Neutrophil (primary cell): ENCODE results near the gene IDI2.

Source experiments
- H3K27ac ChIP-seq: fragments of 200-600 bp; sonication (generic); 2 replicates; pipeline ENCODE4 v1.5.1; 2016; ENCODE audit warnings: mild to moderate bottlenecking, moderate library complexity
- H3K27me3 ChIP-seq: fragments of 200-600 bp; sonication (generic); 2 replicates; pipeline ENCODE4 v1.6.0; 2016; ENCODE audit warnings: mild to moderate bottlenecking
- H3K36me3 ChIP-seq: fragments of 200-600 bp; sonication (generic); 2 replicates; pipeline ENCODE4 v1.5.1; 2017
- H3K4me1 ChIP-seq, 2 experiments: fragments of 200-600 bp in 1 of 2; sonication (generic) in 1 of 2; 1 replicate in 1 of 2; 2 replicates in 1 of 2; pipeline versions ENCODE4 v1.5.1 to v1.6.1; 2013 to 2016; ENCODE audit warnings: low read depth in 1 of 2, low read length in 1 of 2, mild to moderate bottlenecking in 1 of 2, moderate library complexity in 1 of 2; ENCODE audit not compliant: control insufficient read depth in 1 of 2, insufficient read depth in 1 of 2
- H3K4me3 ChIP-seq, 2 experiments: fragments of 200-600 bp in 1 of 2; sonication (generic) in 1 of 2; 1 replicate in 1 of 2; 2 replicates in 1 of 2; pipeline ENCODE4 v1.5.1; 2013 to 2016; ENCODE audit warnings: low read depth in 1 of 2, low read length in 1 of 2, mild to moderate bottlenecking in 1 of 2, moderate library complexity in 1 of 2
- H3K9me3 ChIP-seq: fragments of 200-600 bp; sonication (generic); 2 replicates; pipeline ENCODE4 v1.5.1; 2016
- CTCF ChIP-seq: fragments of 200-600 bp; sonication (generic); IDR thresholded peaks from 2 replicates; pipeline ENCODE4 v1.5.1; 2016; ENCODE audit warnings: antibody characterized with exemption

The IDI2 gene

GRCh38 chr10:988667-989545, 36.8 kb downstream of the IDI2 start:
- Histone ChIP-seq H3K27ac (peak overlapping the region; percentile 78), H3K4me1 (peaks cover 18% of the 10 kb centered on the region in 2 experiments), H3K9me3 (no peaks in the 10 kb centered on the region), H3K27me3 (no peaks in the 10 kb centered on the region), H3K36me3 (no peaks in the 10 kb centered on the region), H3K4me3 (peak overlapping the region; percentile 94 to 97)
- TF ChIP-seq CTCF: no peak

GRCh38 chr10:987870-988666, 37.6 kb downstream of the IDI2 start, which contains the start of gene GTPBP4:
TSS of gene GTPBP4 (plus strand) at chr10:988434. CDS start at chr10:988480, 46 bp downstream.
- H3K27ac ChIP-seq: peak within 1 kb of the TSS; percentile 78

GRCh38 chr10:987620-987869, 38.1 kb downstream of the IDI2 start:
- Histone ChIP-seq H3K27ac (peak overlapping the region; percentile 78), H3K4me1 (peaks cover 18% of the 10 kb centered on the region in 2 experiments), H3K36me3 (no peaks in the 10 kb centered on the region), H3K4me3 (peak overlapping the region; percentile 94 to 97), H3K9me3 (no peaks in the 10 kb centered on the region), H3K27me3 (no peaks in the 10 kb centered on the region)
- TF ChIP-seq CTCF: no peak

More at GRCh38 chr10:987870-988666, 37.6 kb downstream of the IDI2 start, which contains the start of gene GTPBP4:
- Histone ChIP-seq H3K4me3 (peak within 1 kb of the TSS; percentile 94 to 97), H3K9me3 (no peaks in the 10 kb centered on the region), H3K36me3 (no peaks in the 10 kb centered on the region), H3K27me3 (no peaks in the 10 kb centered on the region), H3K4me1 (peaks cover 18% of the 10 kb centered on the region in 2 experiments)
- peak; percentile 57 for TF ChIP-seq CTCF

DNA sequence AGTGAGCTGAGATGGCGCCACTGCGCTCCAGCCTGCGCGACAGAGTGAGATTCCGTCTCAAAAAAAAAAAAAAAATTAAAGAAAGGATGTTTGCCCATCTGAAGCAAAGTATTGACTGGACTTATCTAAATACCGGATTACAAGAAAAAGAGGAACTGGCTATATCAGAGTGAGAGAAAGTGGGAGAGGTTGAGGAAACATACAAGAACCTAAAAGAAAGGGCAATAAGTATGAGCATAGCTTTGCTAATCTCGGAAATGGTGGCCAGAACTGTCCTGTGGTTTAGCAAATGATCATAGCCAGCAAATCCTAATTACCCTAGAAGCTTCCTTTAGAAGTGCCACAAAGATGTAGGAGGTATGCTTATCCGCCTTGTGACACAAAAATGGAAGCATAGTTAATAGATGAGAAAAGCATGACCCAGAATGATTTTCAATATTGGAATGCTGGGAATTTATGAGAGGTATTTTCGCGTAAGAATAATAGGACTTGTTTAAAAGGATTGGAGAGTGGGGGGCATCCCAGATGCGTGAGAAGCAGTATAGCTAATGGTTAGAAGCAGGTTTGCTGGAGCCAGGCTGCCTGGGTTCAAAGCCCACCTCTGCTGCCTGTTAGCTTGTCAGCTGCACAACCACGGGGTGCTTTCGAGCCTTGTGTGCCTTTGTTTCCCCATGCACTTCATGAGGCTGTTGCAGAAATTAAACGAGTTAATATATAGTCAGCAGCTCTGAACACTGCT, 38.6 kb downstream of the IDI2 start:
- H3K27me3 ChIP-seq: no peaks in the 10 kb centered on the region
- H3K4me1 ChIP-seq: peaks cover 18% of the 10 kb centered on the region in 2 experiments
- H3K4me3 ChIP-seq: peak overlapping the region; percentile 94 to 97
- no peak for TF ChIP-seq CTCF
- no peaks in the 10 kb centered on the region for H3K9me3 ChIP-seq
- H3K27ac ChIP-seq: no peak overlapping the region
- H3K36me3 ChIP-seq: no peaks in the 10 kb centered on the region

DNA sequence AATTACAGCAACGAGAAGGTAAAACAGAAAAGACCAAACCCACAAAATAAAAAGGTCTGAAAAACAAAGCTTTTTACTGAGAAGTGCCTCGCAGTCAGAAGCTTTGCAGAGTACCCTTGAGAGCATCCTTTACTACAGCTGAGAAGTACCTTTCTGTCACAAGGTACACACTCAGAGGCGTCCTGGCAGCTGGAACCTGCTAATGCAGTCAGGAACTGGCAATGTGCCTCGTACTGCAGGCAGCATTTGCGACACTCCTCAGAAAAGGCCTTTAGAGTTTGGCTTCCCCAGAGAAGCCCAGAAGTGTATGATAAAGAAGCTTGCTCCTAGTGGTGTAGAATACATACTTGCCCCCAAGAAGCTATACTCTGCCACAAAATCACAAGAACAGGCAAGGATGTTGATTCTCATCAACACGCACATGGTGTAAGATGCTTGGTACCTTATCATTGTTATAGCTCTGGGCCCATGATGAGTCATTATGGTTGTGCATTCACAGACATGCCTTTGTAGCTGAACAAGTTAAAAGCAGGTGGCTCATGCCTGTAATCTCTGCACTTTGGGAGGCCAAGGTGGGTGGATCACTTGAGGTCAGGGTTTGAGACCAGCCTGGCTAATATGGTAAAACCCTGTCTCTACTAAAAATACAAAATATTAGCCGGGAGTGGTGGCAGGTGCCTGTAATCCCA, 39.4 kb downstream of the IDI2 start:
- no peaks in the 10 kb centered on the region for H3K9me3 ChIP-seq
- H3K4me3 ChIP-seq: no peak overlapping the region
- no peak overlapping the region for H3K27ac ChIP-seq
- no peak for TF ChIP-seq CTCF
- H3K27me3 ChIP-seq: no peaks in the 10 kb centered on the region
- no peaks in the 10 kb centered on the region for H3K36me3 ChIP-seq
- peaks cover 18% of the 10 kb centered on the region in 2 experiments for H3K4me1 ChIP-seq
